Right lobe of liver (tissue), 6 donors: ENCODE data around the gene RPL3. TPM values are rescaled to one million over a fixed set of nuclear protein-coding genes. Genes with fewer than 3 reads are reported as not detected.
"Not testable (repeated sequence)": the region's sequence is repeated elsewhere in the genome, so short reads cannot be mapped to it uniquely, and the experiment has no call there.

ENCODE experiments used
- ATAC-seq, 4 donors: fragments of 200-7000 bp; cut with Tn5 transposase; one replicate each; pipeline ENCODE4 v1.9.1; 2020; ENCODE audit warnings: mild to moderate bottlenecking in 4 of 4, moderate library complexity in 4 of 4
- DNase-seq, 3 donors: peaks; one replicate each; pipeline ENCODE4 v3.0.0-alpha.2; 2020
- H3K27ac ChIP-seq, 3 donors: fragments of 200-600 bp; one replicate each; pipeline ENCODE4 v1.8.0; 2022
- H3K27me3 ChIP-seq, 2 donors: fragments of 200-600 bp; one replicate each; pipeline ENCODE4 v1.8.0; 2022
- H3K36me3 ChIP-seq, 4 donors: fragments of 200-600 bp; sonication (generic) in 1 of 4; one replicate each; pipeline versions ENCODE4 v1.5.1 to v1.8.0; 2017 to 2022; ENCODE audit warnings: control low read depth in 1 of 4
- H3K4me1 ChIP-seq, 4 donors: fragments of 200-600 bp; sonication (generic) in 1 of 4; one replicate each; pipeline versions ENCODE4 v1.5.1 to v1.8.0; 2017 to 2022; ENCODE audit warnings: control low read depth in 1 of 4
- H3K4me3 ChIP-seq, 3 donors: fragments of 200-600 bp; one replicate each; pipeline ENCODE4 v1.8.0; 2022
- H3K9me3 ChIP-seq, 4 donors: fragments of 200-600 bp; sonication (generic) in 1 of 4; one replicate each; pipeline versions ENCODE4 v1.5.1 to v1.8.0; 2017 to 2022; ENCODE audit warnings: control low read depth in 1 of 4
- CTCF ChIP-seq, 4 donors: fragments of 200-600 bp in 3 of 4; fragments of 450-650 bp in 1 of 4; IDR thresholded peaks; one replicate each; pipeline versions ENCODE4 v1.5.1 to v1.8.0; 2016 to 2022; ENCODE audit warnings: antibody characterized with exemption in 4 of 4, mild to moderate bottlenecking in 2 of 4
- POLR2A ChIP-seq: fragments of 450-650 bp; IDR thresholded peaks from one replicate; pipeline ENCODE4 v1.6.1; 2017; ENCODE audit warnings: antibody characterized with exemption, mild to moderate bottlenecking
- WGBS: methylation state at CpG from one replicate; pipeline ENCODE4 v1.1.6; 2018; ENCODE audit warnings: low coverage, low lambda C conversion rate; ENCODE audit not compliant: insufficient coverage; ENCODE audit errors: missing lambda C conversion rate; 5-methylcytosine and 5-hydroxymethylcytosine counted together
- intact Hi-C, 2 donors: fragments of 100-400 bp; cut with DNase I; formaldehyde crosslinking; loops; one replicate each; pipeline versions ENCODE4 v1.11.2 to v1.14.1; 2022
- total RNA-seq, 6 experiments: library from RNA; depleted of rRNA in 2 of 6; stranded (reverse); fragments of >200 nt in 2 of 6; fragmentation: NEBNext Ultra II Directional in 3 of 6; extraction: Animal tissue kit (Norgen Biotek cat#: 25700) in 3 of 6; gene quantifications; one replicate each; pipeline versions ENCODE4 v1.1.0 to v1.2.4, GENCODE V29; 2016 to 2023
- donor health status: DM: no; HTN: yes; CAD: no.
- donor health status: DM: no; HTN: no; CAD: no.
- donor health status: DM: no; HTN: no; CAD: no.
- donor health status: DM: no; HTN: yes; CAD: no.
- donor health status: DM: no; HTN: yes; CAD: no.

Gene RPL3
- total RNA-seq, 6 experiments from 2014 or later: 648 to 905 (median 743) TPM

GRCh38 chr22:39332441-39333064 lies 13.1 kb upstream of the RPL3 start:
- no peak for DNase-seq

DNA sequence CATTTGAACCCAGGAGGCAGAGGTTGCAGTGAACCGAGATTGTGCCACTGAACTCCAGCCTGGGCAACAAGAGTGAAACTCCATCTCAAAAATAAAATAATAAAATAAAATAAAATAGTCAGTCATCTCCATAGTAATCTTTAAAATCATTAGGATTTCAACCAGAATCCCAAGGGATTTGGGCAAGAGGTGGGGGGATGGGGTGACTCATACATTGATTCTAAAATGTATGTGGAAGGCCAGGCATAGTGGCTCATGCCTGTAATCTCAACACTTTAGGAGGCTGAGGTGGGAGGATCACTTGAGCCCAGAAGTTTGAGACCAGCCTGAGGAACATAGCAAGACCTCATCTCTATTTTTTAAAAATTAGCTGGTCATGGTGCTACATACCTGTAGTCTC lies 11.1 kb upstream of the RPL3 start:
- WGBS: 91% methylated on average over 1 of the region's 1 CpG
- intact Hi-C loops, ATAC-seq, H3K36me3 ChIP-seq, H3K27me3 ChIP-seq, DNase-seq, H3K4me1 ChIP-seq, H3K27ac ChIP-seq, H3K4me3 ChIP-seq, H3K9me3 ChIP-seq: not testable (repeated sequence)

More at GRCh38 chr22:39332441-39333064, 13.1 kb upstream of the RPL3 start:
- intact Hi-C loops: no loop called here
- Histone ChIP-seq H3K4me3 (no peak overlapping the region), H3K27ac (peak overlapping the region in 1 of 3 donors; percentile 3), H3K9me3 (no peaks in the 10 kb centered on the region), H3K4me1 (peaks cover 0 to 8% (median 4%) of the 10 kb centered on the region in 4 donors), H3K27me3 (no peaks in the 10 kb centered on the region), H3K36me3 (no peaks in the 10 kb centered on the region)
- 10% methylated on average over 2 of the region's 5 CpGs for WGBS
- TF ChIP-seq CTCF (IDR thresholded peaks at IDR 0.05): no peak
- TF ChIP-seq POLR2A: no peak
- peak; percentile 83 to 91 (median 86) for ATAC-seq

- ATAC-seq (peak in 2 of 4 donors; percentile 10 to 38), DNase-seq (no peak)
- Histone ChIP-seq H3K4me3 (no peak overlapping the region), H3K27me3 (no peaks in the 10 kb centered on the region), H3K27ac (no peak overlapping the region), H3K4me1 (peaks cover 0 to 8% (median 4%) of the 10 kb centered on the region in 4 donors), H3K9me3 (no peaks in the 10 kb centered on the region), H3K36me3 (no peaks in the 10 kb centered on the region)
- intact Hi-C loops: no loop called here
- TF ChIP-seq POLR2A (no peak), CTCF (IDR thresholded peaks at IDR 0.05) (no peak)
- 100% methylated on average over 4 of the region's 18 CpGs for WGBS
These were observed 8.8 kb upstream of the RPL3 start for GRCh38 chr22:39327995-39328754.

- Histone ChIP-seq H3K27ac (no peak overlapping the region), H3K4me3 (no peak overlapping the region), H3K36me3 (no peaks in the 10 kb centered on the region), H3K27me3 (no peaks in the 10 kb centered on the region), H3K4me1 (no peaks in the 10 kb centered on the region), H3K9me3 (no peaks in the 10 kb centered on the region)
- intact Hi-C loops: no loop called here
- WGBS: 49% methylated on average over 2 of the region's 2 CpGs
- DNase-seq (no peak), ATAC-seq (no peak)
- no peak for TF ChIP-seq POLR2A
- TF ChIP-seq CTCF (IDR thresholded peaks at IDR 0.05): no peak
These were observed 6.0 kb upstream of the RPL3 start for GRCh38 chr22:39325392-39325932.

- H3K4me1 ChIP-seq: peaks cover 3 to 24% (median 14%) of the 10 kb centered on the region in 4 donors
- WGBS: 87% methylated on average over 23 of the region's 24 CpGs
- H3K4me3 ChIP-seq: peak overlapping the region; percentile 65 to 93 (median 91)
- H3K9me3 ChIP-seq, intact Hi-C loops, ATAC-seq, H3K27me3 ChIP-seq: not testable (repeated sequence)
- peak in 1 of 3 donors; percentile 50 for DNase-seq
- peak overlapping the region; percentile 97 to 99 (median 98) for H3K27ac ChIP-seq
- peaks cover 7 to 23% (median 16%) of the 10 kb centered on the region in 4 donors for H3K36me3 ChIP-seq
These were observed 1.2 kb upstream of the RPL3 start for GRCh38 chr22:39320616-39321029.
